ENCODE measurements around the gene IL31RA.

GRCh38 chr5:55856516-55857246, 5.5 kb downstream of the IL31RA start:
- no peak for TF ChIP-seq POLR2A (IDR thresholded peaks at IDR 0.05; ENCODE audit: extremely low read depth, insufficient read length)
- no peak for TF ChIP-seq CTCF (IDR thresholded peaks at IDR 0.05; ENCODE audit: low read depth, low read length)
- no peak for TF ChIP-seq MYC (IDR thresholded peaks at IDR 0.05; ENCODE audit: low read depth, low read length)
